NCI-H82 (cell line): Measurements from ENCODE around the gene N4BP2L1.

Source experiments
- DNase-seq: peaks from one replicate; lab custom pipeline; 2025; lab: John Stamatoyannopoulos, UW

Gene N4BP2L1

DNA sequence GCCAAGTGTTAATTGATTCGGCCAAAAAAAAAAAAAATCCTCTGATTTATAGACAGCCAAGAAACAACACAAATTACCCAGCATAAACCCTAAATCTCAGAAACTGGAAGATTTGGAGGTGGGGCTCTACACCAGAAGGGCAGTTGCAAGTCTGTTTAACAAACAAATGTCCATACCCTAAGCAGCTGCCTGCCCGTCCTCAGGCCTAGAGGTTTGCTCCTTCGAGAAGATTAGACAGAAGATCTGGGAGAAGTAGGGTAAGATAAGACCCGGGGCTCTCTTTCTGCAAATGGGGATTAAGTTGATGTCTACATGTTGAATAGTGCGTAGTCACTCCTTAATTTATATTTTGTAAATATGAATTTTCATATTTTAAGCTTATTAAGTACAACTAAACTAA, 3.4 kb upstream of the N4BP2L1 start:
- no peak for DNase-seq

DNA sequence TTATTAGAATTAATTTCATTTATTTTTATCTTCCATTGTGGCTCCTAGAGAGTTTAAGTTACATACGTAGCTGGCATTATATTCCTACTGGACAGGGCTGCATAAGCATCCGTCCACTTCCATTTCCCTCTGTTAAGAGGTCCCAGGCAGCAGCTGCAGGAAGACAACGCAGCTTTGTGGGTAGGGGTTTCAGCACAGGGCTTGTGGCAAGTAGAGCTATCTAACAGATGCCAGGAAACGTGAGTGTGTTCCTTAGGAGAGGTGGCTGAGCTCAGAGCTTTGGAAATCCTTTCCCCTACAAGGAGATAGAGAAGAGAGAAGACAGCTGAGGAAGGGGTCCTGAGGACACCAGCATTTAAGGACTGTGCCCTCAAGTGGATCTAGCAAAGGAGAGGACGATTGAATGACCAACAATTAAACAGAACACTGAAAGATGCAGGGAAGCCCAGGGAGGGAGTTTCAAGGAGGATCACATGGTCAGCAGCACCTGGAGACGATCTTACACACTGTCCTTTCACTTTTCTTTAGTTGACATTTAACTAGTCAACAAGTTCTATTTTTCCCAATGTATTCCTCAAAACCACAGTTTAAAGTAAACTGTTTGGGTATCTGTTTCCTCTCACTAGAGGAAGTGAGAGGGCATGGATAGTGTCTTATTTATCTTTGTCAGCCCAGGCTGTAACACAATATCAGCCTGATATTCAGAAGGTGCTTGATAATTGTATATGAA, 2.3 kb upstream of the N4BP2L1 start:
- no peak for DNase-seq

DNA sequence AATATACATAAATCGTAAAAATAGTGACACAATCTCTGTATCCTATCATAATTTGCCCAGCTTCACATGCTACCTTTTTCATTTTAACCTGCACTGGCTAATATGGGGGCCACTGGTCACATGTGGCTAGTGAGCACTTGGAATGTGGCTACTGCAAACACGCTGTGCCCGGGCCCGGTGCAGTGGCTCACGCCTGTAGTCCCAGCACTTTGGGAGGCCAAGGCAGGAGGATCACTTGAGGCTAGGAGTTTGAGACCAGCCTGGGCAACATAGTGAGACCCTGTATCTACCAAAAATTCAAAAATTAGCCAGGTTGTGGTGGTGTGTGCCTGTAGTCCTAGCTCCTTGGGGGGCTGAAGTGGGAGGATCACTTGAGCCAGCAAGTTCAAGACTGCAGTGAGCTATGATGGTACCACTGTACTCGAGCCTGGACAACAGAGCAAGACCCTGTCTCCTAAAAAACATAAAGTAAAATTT, 1.5 kb upstream of the N4BP2L1 start:
- DNase-seq, result no peak

DNA sequence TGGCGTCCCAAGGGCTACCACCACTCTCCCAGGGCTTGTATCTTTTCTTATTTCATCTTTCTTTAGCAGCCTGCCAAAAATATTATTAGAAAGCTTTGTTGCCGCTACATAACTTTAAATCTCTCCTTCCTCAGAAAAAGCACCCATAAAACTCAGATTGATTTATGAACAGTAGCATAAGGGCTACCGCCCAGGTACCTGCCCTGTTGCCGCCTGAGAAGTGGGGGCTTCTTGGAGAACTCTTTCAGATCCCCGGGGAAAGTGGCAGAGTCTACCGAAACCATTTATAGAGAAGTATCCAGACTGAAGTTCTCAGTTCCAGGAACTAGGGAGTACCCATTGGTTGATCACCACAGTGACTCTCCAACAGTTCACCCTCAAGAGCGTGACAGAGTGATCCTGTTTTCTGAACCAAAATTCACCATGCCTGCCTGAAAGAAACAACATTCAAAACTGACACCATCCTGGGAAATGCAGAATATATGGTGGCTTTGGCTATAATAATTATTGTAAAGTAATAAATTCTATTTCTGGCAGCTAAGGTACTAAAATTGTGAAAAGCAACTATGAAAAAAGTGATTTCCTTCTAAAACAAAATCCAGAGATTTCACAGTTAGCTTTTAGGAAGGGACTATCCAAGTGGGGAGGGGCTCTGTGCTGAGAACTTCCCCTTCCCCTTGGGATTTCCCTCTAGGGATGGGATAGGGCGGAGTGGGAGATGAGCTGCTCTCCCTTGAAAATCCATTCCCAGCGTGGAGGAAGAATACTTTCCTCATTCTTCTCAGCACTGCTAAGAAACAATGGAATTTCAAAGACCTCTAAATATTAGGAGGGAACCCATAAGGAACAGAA, 877 bp upstream of the N4BP2L1 start:
- DNase-seq, result no peak

DNA sequence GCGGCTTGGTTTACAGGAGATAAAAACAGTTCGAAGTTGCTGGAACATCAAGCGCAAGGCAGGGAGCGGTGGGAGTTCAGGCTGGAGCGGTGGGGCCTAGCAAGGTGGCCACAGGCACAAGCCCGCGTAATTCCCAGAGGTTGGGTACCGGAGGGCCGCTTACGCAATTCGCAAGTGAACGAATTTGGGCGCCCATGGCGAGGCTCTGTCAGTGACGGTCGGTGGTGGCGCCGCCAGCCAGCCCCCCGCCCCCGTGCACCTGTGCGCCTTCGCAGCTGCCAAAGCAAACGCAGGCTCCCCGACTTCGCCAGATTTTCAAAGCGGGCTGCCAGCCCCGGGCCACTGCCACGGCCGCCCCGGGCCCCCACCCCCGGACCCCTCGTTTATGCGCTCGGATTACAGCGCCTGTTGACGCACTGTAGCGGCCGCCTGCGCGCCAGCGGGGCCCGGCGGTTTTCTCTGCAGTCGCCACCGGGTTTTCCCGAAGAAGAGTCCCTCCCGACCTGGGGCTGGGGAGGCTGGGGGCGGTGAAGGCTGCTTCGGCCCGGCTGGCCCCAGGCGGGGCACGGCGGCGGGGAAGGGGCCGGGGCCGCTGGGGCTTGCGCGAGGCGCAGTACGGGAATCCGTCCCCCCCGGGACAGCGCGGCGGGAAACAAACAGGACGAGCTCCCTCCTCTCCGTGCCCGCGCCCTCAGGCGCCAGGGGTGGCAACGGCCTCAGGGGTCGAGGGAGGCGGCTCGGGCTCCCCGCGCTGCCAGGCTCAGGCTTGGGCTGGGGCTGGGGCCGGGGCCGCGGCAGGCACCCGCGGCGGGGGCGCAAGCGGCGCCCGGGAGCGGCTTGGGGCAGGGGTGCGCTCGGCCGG, 709 bp downstream of the N4BP2L1 start:
- peak; percentile 64 for DNase-seq

DNA sequence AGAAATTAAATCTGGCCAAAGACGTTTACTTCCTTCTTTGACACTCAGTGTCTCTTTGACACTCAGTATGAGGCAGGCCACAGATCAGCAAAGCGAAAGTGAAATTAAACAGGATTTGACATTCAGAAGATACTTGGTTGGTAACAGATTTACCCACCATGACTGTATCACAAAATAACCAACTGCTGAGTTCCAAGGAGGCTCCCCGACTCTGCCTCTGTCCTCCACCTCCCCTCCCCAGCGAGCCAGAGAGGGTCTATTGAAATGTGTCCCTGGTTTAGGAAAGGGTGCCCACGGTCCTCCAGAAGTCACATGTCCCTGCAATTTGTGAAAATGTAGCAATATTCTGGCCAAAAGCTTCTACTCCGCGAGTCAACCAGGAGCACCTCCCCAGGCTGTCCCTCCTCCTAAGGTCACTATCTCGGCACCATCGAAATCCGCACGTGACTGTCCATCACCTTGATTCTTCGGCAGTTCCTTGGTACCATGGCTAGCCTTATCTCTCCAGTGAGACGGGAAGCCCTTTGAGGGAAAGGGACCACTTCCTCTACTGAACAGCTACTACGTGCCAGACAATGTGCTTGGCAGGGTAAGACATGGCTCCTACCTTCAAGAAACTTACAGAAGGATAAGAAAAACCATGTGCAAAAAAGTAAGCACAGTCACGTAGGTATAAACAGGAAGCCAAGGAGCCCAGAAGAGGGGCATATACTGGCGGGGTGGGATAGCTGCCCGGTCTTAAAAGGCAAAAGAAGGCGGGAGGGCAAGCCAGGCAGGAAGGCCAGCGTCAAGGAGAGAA, 1.5 kb downstream of the N4BP2L1 start:
- DNase-seq, result no peak

DNA sequence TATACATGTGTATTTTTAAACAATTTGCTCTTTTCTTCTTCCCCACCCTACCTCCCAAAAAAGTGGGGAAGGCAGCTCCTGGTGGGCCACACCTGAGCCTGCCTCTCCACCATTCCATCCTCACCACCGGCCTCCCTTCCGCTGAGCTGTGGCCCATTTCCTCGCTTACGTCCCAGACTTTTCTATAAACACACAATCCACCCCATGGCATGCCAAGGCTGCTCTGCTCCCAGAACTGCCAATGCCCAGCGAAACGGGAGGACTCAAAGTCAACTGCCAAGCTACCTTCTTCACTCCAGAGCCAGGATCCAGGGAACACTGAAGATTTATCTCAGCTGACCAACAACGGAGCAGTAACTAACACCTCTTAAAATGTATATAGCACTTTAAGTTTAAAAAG, 2.8 kb downstream of the N4BP2L1 start:
- DNase-seq, result no peak

DNA sequence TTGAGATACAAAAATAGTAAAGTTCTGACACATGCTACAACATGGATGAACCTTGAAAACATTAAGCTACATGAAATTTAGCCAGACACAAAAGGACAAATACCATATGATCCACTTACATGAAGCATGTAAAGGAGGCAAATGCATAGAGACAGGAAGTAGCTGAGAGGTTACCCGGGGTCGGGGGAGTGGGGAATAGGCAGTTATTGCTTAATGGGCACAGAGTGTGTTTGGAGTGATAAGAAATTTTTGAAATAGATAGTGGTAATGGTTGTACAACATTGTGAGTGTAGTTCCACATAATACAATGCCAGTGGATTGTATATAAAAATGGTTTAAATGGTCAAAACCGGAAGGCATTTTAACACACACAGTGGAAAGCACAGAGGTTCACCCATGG, 4.3 kb downstream of the N4BP2L1 start:
- no peak for DNase-seq

DNA sequence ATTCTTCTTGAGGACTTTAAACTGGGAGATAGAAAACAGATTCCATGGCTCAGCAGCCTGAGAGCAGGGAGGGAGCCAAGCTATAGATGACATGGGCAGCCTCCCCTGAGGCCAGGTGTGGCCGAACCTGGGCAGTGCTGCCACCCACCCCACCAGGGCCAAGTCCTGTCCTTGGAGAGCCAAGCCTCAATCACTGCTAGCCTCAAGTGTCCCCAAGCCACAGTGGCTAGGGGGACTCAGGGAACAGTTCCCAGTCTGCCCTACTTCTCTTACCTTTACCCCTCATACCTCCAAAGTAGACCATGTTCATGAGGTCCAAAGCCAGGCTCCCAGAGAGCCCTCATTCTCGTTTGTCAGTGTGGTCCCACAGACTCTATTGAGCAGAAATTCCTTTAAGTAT, 8.1 kb downstream of the N4BP2L1 start:
- no peak for DNase-seq

DNA sequence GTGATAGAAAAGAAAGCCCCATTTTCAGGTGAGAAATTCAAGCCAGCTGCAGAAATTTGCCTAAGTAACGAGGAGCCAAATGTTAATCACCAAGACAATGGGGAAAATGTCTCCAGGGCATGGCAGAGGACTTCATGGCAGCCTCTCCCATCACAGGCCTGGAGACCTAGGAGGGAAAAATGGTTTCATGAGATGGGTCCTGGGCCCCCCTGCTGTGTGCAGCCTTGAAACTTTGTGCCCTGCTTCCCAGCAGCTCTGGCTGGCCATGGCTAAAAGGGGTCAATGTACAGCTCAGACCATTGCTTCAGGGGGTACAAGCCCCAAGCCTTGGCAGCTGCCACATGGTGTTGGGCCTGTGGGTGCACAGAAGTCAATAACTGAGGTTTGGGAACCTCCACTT, 9.9 kb downstream of the N4BP2L1 start:
- DNase-seq, result no peak

DNA sequence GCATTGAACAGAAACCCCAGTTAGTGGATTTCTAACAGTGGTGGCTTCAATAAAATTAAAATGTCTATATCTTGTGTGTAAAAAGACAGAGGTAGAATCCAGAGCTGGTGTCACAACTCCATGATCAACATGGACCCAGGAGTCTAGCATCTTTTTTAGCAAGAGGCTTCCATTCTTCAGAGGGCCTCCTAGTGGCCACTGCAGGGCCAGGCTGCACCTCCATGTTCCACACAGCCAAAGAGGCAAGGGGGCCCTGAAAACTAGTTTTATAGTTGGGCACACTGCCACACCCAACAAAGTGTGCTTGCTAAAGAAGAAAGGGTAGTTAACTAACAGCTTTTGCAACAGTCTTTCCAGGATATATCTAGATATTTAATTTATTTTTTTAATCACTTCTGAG, 12.9 kb downstream of the N4BP2L1 start:
- DNase-seq, result peak; percentile 66

DNA sequence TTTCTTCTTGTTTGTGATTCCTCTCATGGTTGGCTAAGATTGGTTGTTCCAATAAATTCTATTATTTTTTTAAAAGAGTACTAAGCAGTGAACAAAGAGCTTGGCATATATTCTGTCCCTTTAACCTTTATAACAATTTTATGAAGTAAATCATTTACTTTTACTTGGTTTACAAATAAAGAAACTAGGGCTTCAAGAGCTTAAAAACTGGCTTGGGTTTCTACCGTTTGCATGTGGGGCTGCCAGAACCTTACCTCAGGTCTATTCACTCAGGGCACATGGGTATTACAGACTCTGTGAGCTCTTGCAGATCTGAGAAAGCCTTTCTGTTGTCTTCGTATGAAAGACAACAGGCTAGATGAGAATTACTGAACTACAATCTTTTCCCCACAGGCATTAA, 13.3 kb downstream of the N4BP2L1 start:
- no peak for DNase-seq

DNA sequence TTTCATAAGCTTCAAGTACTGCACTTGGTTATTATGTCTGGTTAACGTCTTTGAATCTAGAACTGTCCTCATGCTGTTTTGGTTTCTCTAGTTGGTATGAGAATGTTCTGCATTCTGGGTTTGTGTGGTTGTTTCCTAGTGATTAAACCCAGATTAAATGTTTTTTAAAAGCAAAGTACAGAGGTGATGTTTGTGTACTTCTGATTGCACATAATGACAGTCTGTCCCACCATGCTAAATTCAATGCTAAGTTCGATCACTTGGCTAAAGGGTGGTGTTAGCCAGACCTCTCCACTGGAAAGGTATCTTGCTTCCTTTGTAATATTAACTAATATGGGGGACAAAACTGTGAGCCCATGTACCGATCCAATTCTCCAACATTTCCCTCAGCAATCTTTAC, 14.6 kb downstream of the N4BP2L1 start:
- DNase-seq, result no peak

DNA sequence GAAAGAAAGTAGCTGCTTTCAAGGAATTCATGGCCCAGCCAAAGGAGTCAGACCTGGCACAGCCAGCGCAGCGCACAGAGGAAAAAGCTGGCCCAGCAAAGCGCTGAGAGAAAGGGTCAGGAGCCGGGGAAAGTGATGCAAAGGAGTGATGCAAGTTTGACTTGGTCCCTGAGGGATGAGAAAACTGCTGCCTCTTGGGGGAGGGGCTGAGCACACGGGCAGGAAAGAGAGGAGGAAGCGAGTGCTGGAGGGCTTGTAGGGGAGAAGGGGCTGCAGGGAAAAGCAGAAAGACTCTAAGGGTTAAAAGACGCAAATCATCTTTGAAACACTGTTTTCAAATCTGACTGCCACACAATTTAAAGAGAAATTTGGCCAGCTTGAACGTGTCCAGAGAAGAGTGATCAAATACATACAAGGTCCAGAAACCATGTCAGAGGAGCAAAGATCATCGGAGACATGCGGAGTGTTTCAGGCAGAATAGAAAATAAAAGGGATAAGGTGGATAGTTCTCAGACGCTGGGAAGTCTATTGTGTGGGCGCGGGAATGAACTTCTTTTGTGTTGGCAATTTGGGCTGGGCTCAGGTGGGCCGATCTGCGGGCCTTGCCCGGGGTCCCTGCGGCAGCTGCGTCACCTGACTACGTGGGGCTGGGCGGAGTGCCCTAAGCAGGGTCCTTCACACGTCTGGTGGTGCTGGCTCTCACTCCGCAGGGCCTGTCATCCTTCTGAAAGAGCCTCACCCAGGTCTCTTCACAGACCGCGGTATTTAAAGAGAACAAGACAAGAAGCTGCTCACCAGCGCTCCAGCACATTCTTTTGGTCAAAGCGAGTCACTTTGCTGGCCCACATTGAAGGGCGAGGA, 18.1 kb downstream of the N4BP2L1 start:
- DNase-seq, result no peak

DNA sequence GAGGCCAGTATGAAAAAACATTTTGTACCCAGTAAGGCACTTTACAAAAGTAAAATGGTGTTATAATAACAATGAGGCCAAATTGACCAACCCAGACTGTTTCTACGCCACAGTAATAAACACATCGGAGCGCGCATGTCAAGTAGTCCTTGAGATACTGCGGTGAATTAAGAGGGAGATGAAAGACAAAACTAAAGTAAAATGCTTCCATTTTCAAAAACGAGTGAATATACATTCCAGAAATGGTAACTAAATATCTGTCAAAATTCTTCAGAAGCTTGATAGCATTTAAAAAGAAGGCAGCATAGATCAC, 19.0 kb downstream of the N4BP2L1 start:
- no peak for DNase-seq

DNA sequence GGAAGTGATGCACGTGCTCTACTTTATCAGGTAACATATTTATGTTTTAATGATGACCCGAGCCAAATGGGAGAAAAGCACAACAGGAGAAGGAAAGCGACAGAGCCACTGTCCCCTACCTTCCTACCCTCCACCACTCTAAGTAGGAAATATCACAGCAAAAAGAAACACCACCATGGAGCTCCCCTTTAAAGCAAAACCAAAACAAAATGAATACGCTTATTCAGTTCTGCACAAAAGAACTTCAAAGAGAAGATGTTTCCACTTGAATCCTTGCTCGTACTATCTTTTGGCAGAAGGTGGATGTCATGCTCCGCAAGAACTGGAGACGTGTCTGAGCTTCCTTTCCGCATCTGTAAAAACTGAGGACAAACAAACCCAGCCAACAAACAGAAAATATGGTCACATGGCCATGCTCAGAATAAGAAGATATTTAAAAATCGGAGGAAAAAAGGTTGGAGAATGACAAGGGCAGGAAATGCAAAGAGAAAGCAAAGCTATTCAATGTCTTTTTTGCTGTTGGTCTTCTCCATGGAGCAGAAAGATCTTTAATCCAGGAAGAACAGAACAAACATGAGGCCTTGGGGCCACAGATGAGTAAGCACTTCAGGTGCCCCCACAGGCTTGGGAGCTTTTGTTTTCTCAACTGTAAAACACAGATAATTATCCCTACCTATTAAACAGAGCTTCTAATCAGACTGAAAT, 19.5 kb downstream of the N4BP2L1 start:
- no peak for DNase-seq

DNA sequence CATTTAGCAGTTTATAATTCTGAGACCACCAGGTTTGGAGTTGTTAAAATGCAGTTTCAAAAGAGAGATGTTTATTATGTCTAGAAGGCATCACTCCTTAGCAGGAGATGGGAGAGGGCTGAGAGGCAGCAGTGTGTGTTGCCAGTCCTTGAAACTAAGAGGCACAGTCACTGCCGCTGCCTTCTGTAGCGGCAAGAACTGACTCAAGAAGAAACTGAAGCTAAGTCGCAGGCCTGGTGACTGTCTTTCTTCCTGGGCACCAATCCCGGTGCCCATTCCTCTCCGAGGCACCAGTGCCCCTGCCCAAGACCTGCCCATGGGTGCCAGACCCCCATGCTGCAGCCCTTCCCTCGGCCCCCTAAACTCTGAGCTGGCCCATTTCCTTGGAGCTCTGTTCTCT, 20.1 kb downstream of the N4BP2L1 start:
- no peak for DNase-seq

DNA sequence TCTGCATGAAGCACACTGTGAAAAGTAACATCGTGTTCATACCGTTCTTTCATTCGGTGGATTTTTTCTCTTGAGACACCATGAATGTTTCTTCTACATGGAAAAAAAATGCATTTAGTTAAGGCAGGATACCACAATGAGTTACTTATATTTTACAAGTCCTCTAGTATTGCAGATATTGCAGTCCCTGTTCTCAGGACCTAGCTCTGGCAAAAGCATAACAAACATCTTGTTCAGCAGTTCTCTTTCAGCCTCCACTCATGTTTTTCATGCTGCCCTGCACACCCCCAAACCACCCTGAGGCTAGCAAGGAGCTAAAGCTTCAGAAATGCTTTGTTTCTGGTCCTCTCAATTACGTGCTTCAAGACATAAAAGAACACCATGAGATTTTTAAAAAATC, 24.8 kb downstream of the N4BP2L1 start:
- DNase-seq, result no peak

DNA sequence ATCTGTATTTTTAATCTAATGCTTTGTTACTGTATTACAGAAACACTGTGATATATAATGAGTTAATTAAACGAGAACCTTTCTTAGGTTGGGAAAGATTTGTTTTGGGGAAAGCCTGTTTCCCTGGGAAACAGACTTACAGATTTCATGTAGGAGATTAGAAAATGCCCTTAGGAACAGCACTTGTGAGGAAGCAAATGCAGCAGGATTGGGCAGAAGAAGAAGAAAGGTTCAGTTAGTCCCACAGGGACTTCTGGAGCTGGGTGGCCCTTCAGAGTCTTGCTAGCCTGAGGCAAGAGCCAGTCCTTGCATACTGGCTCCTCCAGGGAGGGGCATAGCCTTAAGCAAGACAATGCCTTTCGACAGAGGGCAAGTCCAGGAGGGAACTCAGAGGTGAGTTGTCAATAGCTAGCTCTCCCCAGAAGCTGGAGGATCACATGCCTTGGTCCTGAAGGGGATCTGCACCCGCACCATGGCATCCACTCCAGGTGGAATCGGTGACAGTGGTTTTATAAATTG, 36.8 kb downstream of the N4BP2L1 start:
- no peak for DNase-seq

DNA sequence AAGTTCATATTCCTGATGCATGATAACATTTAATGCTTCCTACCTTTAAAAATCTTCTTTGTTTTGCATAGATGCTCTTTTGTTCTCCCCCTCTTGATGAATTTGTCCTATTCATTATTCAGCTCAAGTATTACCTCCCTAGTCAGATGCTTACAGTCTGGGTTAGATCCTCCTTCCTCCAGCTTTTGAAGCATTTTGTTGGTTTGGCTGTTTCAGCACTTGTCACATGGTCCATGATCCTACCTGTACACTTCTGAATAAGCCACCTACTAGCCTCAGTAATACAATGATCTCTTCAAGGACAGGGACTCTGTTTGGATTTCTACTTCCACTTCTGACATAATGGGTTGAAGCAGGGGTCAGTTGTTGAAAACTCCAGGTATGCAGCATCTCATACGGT, 37.4 kb downstream of the N4BP2L1 start:
- DNase-seq, result no peak
